ENCODE data around the gene FOXL3.

Gene FOXL3

DNA sequence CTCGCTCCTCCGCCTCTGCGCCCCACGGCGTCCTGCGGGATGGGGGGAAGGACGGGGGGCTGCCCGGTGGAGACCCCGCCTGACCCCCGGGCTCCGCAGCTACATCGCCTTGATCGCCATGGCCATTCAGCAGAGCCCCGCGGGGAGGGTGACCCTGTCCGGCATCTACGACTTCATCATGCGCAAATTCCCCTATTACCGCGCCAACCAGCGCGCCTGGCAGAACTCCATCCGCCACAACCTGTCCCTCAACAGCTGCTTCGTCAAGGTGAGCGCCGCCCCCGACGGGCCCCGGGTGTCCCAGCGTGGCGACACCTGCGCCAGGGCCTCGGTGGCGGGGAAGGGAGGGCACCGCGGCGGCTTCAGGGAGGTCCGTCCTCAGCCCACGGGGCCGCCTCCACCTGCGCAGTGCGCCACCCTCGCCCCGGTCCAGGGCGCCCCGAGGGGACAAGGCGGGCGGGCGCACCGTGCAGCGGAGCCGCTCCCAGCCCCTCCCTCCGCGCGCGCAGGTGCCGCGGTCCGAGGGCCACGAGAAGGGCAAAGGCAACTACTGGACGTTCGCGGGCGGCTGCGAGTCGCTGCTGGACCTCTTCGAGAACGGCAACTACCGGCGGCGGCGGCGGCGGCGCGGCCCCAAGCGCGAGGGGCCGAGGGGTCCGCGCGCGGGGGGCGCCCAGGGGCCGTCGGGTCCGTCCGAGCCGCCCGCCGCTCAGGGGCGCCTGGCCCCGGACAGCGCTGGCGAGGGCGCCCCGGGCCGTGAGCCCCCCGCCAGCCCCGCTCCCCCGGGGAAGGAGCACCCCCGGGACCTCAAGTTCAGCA is 793 bp downstream of the FOXL3 start:
- no peak overlapping the region for H3K4me3 ChIP-seq (replicated peaks; ENCODE audit: low read depth, low read length)
- DNase-seq (ENCODE audit: extremely low read depth, insufficient read length), result no peak
- TF ChIP-seq, protein P1, sequence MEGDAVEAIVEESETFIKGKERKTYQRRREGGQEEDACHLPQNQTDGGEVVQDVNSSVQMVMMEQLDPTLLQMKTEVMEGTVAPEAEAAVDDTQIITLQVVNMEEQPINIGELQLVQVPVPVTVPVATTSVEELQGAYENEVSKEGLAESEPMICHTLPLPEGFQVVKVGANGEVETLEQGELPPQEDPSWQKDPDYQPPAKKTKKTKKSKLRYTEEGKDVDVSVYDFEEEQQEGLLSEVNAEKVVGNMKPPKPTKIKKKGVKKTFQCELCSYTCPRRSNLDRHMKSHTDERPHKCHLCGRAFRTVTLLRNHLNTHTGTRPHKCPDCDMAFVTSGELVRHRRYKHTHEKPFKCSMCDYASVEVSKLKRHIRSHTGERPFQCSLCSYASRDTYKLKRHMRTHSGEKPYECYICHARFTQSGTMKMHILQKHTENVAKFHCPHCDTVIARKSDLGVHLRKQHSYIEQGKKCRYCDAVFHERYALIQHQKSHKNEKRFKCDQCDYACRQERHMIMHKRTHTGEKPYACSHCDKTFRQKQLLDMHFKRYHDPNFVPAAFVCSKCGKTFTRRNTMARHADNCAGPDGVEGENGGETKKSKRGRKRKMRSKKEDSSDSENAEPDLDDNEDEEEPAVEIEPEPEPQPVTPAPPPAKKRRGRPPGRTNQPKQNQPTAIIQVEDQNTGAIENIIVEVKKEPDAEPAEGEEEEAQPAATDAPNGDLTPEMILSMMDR (IDR thresholded peaks at IDR 0.05; ENCODE audit: insufficient read depth, low read length, poor library complexity, severe bottlenecking), result no peak
- H3K27me3 ChIP-seq (replicated peaks; ENCODE audit: control insufficient read depth, insufficient read depth, low read length), result no peaks in the 10 kb centered on the region
- no peaks in the 10 kb centered on the region for H3K36me3 ChIP-seq (ENCODE audit: control insufficient read depth, insufficient read depth, low read length)

DNA sequence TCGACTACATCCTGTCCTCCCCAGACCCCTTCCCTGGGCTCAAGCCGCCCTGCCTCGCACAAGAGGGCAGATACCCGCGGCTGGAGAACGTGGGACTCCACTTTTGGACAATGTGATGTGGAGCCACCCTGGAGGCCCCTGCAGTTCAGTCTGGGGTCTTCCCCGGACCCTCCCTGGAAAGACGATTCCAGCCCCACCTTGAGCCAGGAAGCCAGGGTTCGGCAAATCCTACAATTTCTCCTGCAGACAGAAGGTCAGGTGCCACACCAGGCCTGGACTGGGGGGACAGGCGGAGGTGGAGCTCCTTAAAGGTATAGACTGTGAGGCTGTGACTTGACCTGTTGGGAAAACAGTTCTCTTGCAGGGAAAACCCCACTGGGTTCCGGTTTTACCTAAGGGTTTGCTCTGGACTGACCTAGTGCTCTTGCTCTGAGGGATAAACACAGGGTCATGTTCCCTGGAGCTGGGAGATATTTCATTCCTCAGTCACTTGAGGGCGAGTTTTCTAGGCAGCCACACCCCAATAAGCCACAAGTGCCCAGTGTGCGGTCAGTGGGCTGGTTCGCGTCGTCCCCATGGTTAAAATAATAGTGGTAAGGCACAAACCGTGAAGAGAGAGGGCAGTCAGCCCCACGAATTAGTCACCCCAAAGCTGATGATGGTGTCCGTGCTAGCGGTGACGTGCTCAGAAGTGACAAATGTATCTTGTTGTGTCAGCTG is 1.6 kb downstream of the FOXL3 start:
- TF ChIP-seq, protein P1 (IDR thresholded peaks at IDR 0.05; ENCODE audit: insufficient read depth, low read length, poor library complexity, severe bottlenecking), result no peak
- Histone ChIP-seq H3K36me3 (ENCODE audit: control insufficient read depth, insufficient read depth, low read length) (no peaks in the 10 kb centered on the region), H3K27me3 (replicated peaks; ENCODE audit: control insufficient read depth, insufficient read depth, low read length) (no peaks in the 10 kb centered on the region), H3K4me3 (replicated peaks; ENCODE audit: low read depth, low read length) (no peak overlapping the region)
- no peak for DNase-seq (ENCODE audit: extremely low read depth, insufficient read length)

DNA sequence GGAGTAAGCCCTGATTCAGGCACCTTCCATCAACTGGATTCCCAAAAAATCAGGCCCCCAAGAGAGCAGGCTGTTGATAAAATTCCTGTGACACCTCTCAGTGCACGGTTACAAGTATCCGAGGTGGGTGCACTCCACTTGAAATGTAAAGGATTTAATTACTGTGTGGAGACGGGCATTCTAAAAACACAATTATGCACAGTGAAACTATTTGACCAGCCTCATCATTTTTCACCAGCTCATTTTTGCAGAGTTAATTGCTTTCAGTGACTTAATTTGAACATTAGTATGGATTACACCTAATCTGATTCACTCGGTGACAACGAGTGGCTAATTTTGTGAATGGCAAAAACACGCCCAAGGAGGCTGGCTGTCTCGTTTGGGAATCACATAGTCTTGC is 2.3 kb downstream of the FOXL3 start:
- Histone ChIP-seq H3K36me3 (ENCODE audit: control insufficient read depth, insufficient read depth, low read length) (no peaks in the 10 kb centered on the region), H3K4me3 (replicated peaks; ENCODE audit: low read depth, low read length) (no peak overlapping the region), H3K27me3 (replicated peaks; ENCODE audit: control insufficient read depth, insufficient read depth, low read length) (no peaks in the 10 kb centered on the region)
- TF ChIP-seq, protein P1 (IDR thresholded peaks at IDR 0.05; ENCODE audit: insufficient read depth, low read length, poor library complexity, severe bottlenecking), result no peak
- DNase-seq (ENCODE audit: extremely low read depth, insufficient read length), result no peak

DNA sequence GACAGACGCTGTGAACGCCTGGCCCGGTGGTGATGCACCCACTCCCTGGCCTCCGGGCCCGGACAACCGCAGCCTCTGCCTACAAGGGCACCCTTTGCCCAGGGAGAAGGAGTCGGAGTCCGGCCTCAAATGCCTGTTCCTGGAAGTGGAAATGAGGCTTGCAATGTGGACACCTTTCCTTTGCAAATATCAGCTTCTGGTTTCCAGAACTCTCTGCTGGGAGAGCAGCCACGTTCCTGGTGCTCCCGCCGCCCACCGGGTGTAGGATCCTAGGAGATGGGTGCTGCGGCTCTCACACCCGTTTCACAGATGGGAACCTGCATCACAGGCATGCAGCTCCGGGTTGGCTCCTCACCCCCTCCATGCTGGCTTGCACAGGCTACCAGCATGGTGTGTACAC is 2.9 kb downstream of the FOXL3 start:
- H3K36me3 ChIP-seq (ENCODE audit: control insufficient read depth, insufficient read depth, low read length), result no peaks in the 10 kb centered on the region
- TF ChIP-seq, protein P1 (IDR thresholded peaks at IDR 0.05; ENCODE audit: insufficient read depth, low read length, poor library complexity, severe bottlenecking), result no peak
- no peak overlapping the region for H3K4me3 ChIP-seq (replicated peaks; ENCODE audit: low read depth, low read length)
- DNase-seq (ENCODE audit: extremely low read depth, insufficient read length), result no peak
- H3K27me3 ChIP-seq (replicated peaks; ENCODE audit: control insufficient read depth, insufficient read depth, low read length), result no peaks in the 10 kb centered on the region

DNA sequence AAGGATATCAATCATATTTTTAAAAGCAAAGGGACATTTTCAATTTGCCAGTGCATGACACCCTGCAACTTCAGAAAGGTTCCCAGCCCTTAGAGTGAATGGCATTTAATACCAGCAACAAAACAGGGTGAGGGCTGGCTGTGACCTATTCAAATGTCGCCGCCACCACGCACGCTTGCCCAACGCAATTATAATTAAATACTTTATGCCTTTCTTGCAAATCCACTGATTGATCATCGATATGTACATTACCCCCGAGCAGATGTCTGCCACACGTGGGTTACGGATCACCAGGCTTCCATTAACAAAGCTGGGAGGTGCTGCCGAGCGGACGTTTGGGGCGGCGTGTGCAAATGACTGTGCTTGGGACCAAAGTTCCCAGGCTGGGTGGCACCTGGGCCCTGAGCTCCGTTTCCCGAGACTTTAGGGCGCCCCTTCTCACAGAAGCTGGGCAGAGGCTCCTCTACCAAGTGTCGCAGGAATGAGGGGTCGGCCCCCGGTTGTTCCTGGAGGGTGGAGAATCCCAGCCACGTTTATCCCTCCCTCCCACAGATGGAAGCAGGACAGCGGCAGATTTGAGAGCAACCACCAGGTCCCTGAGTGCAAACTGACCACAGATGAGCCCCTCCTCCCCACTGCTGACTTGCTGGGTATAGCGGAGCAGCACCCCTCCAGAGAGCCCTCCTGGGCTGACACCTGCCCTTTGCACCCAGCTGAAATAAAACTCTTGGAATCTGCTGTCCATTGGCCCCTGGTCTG is 3.9 kb downstream of the FOXL3 start:
- H3K27me3 ChIP-seq (replicated peaks; ENCODE audit: control insufficient read depth, insufficient read depth, low read length), result no peaks in the 10 kb centered on the region
- DNase-seq (ENCODE audit: extremely low read depth, insufficient read length), result no peak
- TF ChIP-seq, protein P1 (IDR thresholded peaks at IDR 0.05; ENCODE audit: insufficient read depth, low read length, poor library complexity, severe bottlenecking), result no peak

More for the DNA sequence above, 3.9 kb downstream of the FOXL3 start:
- H3K4me3 ChIP-seq (replicated peaks; ENCODE audit: low read depth, low read length), result no peak overlapping the region
- no peaks in the 10 kb centered on the region for H3K36me3 ChIP-seq (ENCODE audit: control insufficient read depth, insufficient read depth, low read length)

Data from GM06990 (cell line).